ENCODE data around the gene ZNF682.
"Not testable (repeated sequence)": the region's sequence is repeated elsewhere in the genome, so short reads cannot be mapped to it uniquely, and the experiment has no call there.

Gene ZNF682

DNA sequence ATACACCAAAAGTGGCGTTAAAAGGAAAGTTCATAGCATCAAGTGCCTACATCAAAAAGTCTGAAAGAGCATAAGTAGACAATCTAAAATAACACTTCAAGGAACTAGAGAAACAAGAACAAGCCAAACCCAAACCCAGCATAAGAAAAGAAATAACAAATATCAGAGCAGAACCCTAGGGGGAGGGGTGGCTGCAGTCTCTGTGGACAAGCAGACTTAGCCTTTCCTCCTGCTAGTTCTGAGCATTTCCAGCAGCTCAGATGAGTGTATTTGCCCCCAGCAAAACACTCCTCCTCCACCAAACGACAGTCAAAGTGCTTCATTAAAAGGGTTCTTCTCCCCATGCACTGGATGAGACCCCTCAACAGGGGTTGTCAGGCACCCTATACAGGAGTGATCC, 31.4 kb upstream of the ZNF682 start:
- no peak for DNase-seq (ENCODE audit: low read depth in 1 of 2, low spot score in 1 of 2)
- TF ChIP-seq SPI1 (IDR thresholded peaks at IDR 0.05; ENCODE audit: borderline replicate concordance, low read depth), result no peak
- TF ChIP-seq, protein P1, sequence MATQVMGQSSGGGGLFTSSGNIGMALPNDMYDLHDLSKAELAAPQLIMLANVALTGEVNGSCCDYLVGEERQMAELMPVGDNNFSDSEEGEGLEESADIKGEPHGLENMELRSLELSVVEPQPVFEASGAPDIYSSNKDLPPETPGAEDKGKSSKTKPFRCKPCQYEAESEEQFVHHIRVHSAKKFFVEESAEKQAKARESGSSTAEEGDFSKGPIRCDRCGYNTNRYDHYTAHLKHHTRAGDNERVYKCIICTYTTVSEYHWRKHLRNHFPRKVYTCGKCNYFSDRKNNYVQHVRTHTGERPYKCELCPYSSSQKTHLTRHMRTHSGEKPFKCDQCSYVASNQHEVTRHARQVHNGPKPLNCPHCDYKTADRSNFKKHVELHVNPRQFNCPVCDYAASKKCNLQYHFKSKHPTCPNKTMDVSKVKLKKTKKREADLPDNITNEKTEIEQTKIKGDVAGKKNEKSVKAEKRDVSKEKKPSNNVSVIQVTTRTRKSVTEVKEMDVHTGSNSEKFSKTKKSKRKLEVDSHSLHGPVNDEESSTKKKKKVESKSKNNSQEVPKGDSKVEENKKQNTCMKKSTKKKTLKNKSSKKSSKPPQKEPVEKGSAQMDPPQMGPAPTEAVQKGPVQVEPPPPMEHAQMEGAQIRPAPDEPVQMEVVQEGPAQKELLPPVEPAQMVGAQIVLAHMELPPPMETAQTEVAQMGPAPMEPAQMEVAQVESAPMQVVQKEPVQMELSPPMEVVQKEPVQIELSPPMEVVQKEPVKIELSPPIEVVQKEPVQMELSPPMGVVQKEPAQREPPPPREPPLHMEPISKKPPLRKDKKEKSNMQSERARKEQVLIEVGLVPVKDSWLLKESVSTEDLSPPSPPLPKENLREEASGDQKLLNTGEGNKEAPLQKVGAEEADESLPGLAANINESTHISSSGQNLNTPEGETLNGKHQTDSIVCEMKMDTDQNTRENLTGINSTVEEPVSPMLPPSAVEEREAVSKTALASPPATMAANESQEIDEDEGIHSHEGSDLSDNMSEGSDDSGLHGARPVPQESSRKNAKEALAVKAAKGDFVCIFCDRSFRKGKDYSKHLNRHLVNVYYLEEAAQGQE (IDR thresholded peaks at IDR 0.05; ENCODE audit: insufficient replicate concordance, low read depth), result no peak
- TF ChIP-seq GABPA (IDR thresholded peaks at IDR 0.05; ENCODE audit: low read depth), result no peak
- no peak for TF ChIP-seq POLR2AphosphoS5 (IDR thresholded peaks at IDR 0.05; ENCODE audit: low read depth)
- TF ChIP-seq, protein P2, sequence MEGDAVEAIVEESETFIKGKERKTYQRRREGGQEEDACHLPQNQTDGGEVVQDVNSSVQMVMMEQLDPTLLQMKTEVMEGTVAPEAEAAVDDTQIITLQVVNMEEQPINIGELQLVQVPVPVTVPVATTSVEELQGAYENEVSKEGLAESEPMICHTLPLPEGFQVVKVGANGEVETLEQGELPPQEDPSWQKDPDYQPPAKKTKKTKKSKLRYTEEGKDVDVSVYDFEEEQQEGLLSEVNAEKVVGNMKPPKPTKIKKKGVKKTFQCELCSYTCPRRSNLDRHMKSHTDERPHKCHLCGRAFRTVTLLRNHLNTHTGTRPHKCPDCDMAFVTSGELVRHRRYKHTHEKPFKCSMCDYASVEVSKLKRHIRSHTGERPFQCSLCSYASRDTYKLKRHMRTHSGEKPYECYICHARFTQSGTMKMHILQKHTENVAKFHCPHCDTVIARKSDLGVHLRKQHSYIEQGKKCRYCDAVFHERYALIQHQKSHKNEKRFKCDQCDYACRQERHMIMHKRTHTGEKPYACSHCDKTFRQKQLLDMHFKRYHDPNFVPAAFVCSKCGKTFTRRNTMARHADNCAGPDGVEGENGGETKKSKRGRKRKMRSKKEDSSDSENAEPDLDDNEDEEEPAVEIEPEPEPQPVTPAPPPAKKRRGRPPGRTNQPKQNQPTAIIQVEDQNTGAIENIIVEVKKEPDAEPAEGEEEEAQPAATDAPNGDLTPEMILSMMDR (IDR thresholded peaks at IDR 0.05; ENCODE audit: insufficient read depth, low read length), result no peak
- Histone ChIP-seq H3K27me3 (ENCODE audit: insufficient read depth, poor library complexity, severe bottlenecking) (no peaks in the 10 kb centered on the region), H3K4me3 (replicated peaks; ENCODE audit: insufficient read depth, low read length) (no peak overlapping the region), H3K27ac (replicated peaks) (no peak overlapping the region)

DNA sequence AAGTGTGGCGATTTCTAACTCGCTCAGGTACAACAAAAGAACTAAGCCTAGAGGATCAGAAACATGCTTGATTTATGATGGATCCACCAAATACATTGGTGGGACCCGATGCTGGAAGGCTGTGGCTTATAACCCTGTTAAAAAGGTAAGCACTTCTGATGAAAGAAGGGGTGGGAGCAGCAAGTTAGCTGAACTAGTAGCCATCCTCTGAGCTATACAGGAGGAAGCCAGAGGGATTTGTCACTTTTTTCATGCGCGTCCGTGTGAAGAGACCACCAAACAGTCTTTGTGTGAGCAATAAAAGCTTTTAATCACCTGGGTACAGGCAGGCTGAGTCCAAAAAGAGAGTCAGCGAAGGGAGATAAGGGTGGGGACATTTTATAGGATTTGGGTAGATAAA, 29.3 kb upstream of the ZNF682 start:
- DNase-seq (ENCODE audit: low read depth in 1 of 2, low spot score in 1 of 2); H3K27ac ChIP-seq (replicated peaks); H3K4me3 ChIP-seq (replicated peaks; ENCODE audit: insufficient read depth, low read length); H3K27me3 ChIP-seq (ENCODE audit: insufficient read depth, poor library complexity, severe bottlenecking): not testable (repeated sequence)

DNA sequence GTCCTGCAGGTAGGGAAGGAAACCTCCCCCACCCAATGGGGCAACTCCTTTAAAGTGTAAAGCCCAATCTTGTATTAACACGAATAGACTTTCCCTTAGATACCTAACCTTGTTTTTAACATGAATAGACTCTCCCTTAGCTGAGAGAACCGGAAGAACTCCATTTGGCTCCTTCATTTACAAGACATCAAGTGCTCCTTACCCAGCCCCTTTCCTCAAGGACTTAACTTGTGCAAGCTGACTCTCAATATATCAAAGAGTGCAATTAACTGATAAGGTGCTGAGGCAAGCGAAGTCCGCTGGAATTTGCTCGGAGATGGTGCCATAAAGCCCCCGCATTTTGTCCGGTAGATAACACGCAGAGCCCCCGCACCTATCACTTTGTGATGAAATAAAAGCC, 28.6 kb upstream of the ZNF682 start:
- H3K4me3 ChIP-seq (replicated peaks; ENCODE audit: insufficient read depth, low read length), result no peak overlapping the region
- H3K27ac ChIP-seq (replicated peaks), result no peak overlapping the region
- DNase-seq (ENCODE audit: low read depth in 1 of 2, low spot score in 1 of 2), result no peak
- TF ChIP-seq, protein P1 (IDR thresholded peaks at IDR 0.05; ENCODE audit: insufficient replicate concordance, low read depth), result no peak
- TF ChIP-seq, protein P2 (IDR thresholded peaks at IDR 0.05; ENCODE audit: insufficient read depth, low read length), result no peak
- TF ChIP-seq SPI1 (IDR thresholded peaks at IDR 0.05; ENCODE audit: borderline replicate concordance, low read depth) (no peak), POLR2AphosphoS5 (IDR thresholded peaks at IDR 0.05; ENCODE audit: low read depth) (no peak), GABPA (IDR thresholded peaks at IDR 0.05; ENCODE audit: low read depth) (no peak)
- H3K27me3 ChIP-seq (ENCODE audit: insufficient read depth, poor library complexity, severe bottlenecking), result no peaks in the 10 kb centered on the region

DNA sequence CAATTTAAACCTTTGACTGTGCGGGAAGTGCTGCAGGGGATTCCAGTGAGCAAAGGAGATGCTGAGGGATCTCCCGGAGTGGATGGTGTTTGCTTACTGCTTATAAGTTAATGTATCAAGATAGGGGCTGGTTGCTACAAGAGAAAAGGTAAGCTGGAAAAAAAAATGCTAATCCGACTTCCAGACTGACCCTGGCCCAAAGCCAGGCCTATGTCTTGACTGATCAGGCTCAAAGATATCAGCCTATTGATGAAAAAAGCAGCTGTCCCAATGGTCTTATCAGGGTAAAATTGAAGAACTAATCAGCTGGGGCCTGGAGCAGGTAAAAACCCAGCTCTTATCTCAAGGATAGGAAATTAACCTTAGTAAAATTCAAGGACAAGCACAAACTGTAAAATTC, 27.6 kb upstream of the ZNF682 start:
- no peak for DNase-seq (ENCODE audit: low read depth in 1 of 2, low spot score in 1 of 2)
- no peak overlapping the region for H3K4me3 ChIP-seq (replicated peaks; ENCODE audit: insufficient read depth, low read length)
- H3K27ac ChIP-seq (replicated peaks), result no peak overlapping the region
- H3K27me3 ChIP-seq (ENCODE audit: insufficient read depth, poor library complexity, severe bottlenecking), result no peaks in the 10 kb centered on the region
- TF ChIP-seq, protein P1 (IDR thresholded peaks at IDR 0.05; ENCODE audit: insufficient replicate concordance, low read depth), result no peak
- no peak for TF ChIP-seq POLR2AphosphoS5 (IDR thresholded peaks at IDR 0.05; ENCODE audit: low read depth)
- TF ChIP-seq SPI1 (IDR thresholded peaks at IDR 0.05; ENCODE audit: borderline replicate concordance, low read depth), result no peak
- TF ChIP-seq GABPA (IDR thresholded peaks at IDR 0.05; ENCODE audit: low read depth), result no peak
- TF ChIP-seq, protein P2 (IDR thresholded peaks at IDR 0.05; ENCODE audit: insufficient read depth, low read length), result no peak

All from HL-60 (cell line).